ENCODE measurements around the gene FBXO36.
"Not testable (repeated sequence)": the region's sequence is repeated elsewhere in the genome, so short reads cannot be mapped to it uniquely, and the experiment has no call there.

FBXO36 gene

DNA sequence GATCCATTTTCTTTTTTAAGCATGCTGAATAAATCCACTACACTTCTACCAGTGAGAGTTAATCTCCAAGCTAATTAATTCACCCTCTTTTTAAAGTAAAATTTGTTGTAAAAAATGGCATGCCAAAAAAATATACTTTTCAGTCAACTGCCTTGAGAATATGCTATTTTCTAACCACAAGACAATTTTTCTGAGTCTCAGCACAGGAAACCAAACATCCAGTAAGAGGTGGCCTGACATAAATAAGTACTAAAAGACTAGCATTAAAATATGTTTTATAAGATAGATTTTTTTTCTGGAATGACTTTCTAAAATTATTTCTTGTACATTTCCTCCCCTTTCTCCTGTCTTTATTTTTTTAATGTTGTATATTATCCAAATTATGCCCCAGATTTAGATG lies 2.9 kb downstream of the FBXO36 start:
- no peak for TF ChIP-seq POLR2A (IDR thresholded peaks at IDR 0.05; ENCODE audit: low read depth, low read length)
- DNase-seq (ENCODE audit: insufficient read length, low spot score) (no peak), FAIRE-seq (no peak)

DNA sequence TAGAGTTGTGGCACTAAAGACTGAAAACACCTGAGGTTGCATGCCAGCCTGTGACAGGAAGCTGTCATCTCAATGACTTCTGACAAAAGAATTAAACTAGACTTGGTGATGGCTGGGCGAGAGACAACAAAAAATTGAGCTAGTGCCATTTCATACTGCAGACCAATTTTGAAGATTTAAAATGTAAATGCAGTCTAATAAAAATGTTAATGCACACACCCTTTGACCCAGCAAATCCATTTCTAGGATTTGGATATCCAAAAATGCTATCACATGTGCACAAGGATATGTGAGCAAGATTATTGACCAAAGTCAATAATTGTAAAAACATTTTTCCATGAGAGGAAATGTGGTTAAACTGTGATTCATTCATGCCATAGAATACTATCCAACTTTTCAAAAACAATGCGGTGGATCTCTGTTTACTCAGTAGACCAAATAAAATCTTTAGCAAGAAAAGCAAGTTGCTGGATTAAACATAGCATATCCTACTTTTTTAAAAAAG lies 5.6 kb downstream of the FBXO36 start:
- no peak for TF ChIP-seq POLR2A (IDR thresholded peaks at IDR 0.05; ENCODE audit: low read depth, low read length)

DNA sequence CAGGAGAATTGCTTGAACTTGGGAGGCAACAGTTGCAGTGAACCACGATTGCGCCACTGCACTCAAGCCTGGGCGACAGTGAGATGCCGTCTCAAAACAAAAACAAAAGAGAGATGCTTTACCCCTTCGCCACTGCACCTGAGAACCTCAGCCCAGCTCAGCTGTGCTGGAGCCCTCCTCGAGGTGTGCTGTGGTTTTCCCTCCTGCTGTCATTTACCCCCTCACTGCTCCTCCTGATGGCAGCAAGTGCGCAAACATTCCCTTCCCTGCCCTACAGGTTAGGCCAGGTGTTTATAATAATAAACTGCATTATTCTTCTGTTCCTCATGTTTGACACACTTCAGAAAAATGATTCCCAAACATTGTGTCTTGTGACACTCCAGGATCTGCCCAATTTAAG lies 8.4 kb downstream of the FBXO36 start:
- TF ChIP-seq POLR2A (IDR thresholded peaks at IDR 0.05; ENCODE audit: low read depth, low read length) = no peak
- FAIRE-seq = no peak
- DNase-seq (ENCODE audit: insufficient read length, low spot score) = no peak

More for the DNA sequence above, 5.6 kb downstream of the FBXO36 start:
- DNase-seq (ENCODE audit: insufficient read length, low spot score) = no peak
- FAIRE-seq = no peak

- TF ChIP-seq POLR2A (IDR thresholded peaks at IDR 0.05; ENCODE audit: low read depth, low read length) = no peak
- no peak for FAIRE-seq
Observed at GRCh38 chr2:229931241-229931640, 8.9 kb downstream of the FBXO36 start.

GRCh38 chr2:229937537-229937936 lies 15.2 kb downstream of the FBXO36 start:
- no peak for FAIRE-seq
- DNase-seq (ENCODE audit: insufficient read length, low spot score) = no peak
- TF ChIP-seq POLR2A (IDR thresholded peaks at IDR 0.05; ENCODE audit: low read depth, low read length) = no peak

More at GRCh38 chr2:229931241-229931640, 8.9 kb downstream of the FBXO36 start:
- DNase-seq (ENCODE audit: insufficient read length, low spot score) = no peak

DNA sequence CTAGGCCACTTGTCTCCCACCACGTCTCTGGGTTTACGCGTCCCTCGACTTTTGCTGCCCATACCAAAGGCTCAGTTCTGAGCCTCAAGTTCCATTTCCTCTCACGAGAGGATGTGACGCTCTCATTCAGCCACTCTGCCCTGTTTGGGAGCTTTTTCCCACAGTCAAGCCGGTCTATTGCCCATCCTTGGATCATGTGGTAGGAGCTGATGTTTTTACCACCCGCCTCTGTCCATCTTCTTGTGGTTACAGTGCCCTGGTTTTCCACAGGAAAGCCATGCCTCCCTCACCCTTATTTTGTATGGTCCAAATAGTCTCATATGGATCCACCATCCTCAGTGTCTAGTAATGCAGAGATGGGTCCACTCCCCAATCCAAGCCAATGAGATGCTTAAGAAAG lies 20.4 kb downstream of the FBXO36 start:
- no peak for FAIRE-seq
- DNase-seq (ENCODE audit: insufficient read length, low spot score) = no peak
- TF ChIP-seq POLR2A (IDR thresholded peaks at IDR 0.05; ENCODE audit: low read depth, low read length) = no peak

DNA sequence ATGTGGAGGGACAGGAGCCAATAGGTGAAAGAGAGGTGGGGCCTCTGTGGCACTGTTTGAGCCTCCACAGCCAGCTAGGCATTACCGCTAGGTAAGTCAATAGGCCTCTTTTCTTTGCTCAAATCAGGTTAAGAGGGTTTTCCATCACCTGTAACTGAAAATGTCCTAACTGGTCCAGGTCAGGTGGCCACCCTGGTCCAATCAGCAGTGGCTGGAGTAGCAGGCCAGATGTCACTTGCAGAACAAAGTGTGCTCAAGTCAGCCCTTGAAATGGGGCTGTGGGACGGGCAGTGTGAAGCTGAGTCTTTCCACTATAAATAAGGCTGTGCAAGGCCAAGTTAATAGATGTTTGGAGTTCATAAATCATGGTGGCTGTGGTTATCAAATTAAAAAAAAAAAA lies 20.9 kb downstream of the FBXO36 start:
- no peak for DNase-seq (ENCODE audit: insufficient read length, low spot score)
- no peak for TF ChIP-seq POLR2A (IDR thresholded peaks at IDR 0.05; ENCODE audit: low read depth, low read length)
- no peak for FAIRE-seq

DNA sequence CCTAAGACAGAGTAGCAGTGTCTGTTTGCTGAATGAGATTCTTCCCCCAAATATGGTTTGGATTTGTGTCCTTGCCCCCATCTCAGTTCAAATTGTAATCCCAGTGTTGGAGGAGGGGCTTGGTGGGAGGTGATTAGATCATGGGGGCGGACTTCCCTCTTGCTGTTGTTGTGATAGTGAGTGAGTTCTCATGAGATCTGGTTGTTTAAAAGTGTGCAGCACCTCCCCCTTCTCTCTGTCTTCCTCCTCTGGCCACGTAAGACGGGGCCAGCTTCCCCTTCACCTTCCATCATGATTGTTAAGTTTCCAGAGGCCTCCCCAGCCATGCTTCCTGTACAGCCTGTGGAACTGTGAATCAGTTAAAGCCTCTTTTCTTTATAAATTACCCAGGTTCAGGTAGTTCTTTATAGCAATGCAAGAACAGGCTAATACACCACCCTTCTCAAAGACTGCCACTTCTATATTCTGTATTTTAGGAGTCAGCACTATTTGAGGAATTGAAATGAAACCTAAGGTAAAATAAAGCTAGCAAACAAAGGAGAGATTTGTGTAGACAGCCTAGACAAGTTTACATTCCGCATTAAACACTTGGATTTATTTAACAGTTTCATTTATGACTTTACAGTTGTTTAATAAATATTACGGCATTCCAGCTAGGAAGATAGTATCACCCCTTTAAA lies 21.6 kb downstream of the FBXO36 start:
- DNase-seq (ENCODE audit: insufficient read length, low spot score) = no peak
- TF ChIP-seq POLR2A (IDR thresholded peaks at IDR 0.05; ENCODE audit: low read depth, low read length) = no peak
- no peak for FAIRE-seq

DNA sequence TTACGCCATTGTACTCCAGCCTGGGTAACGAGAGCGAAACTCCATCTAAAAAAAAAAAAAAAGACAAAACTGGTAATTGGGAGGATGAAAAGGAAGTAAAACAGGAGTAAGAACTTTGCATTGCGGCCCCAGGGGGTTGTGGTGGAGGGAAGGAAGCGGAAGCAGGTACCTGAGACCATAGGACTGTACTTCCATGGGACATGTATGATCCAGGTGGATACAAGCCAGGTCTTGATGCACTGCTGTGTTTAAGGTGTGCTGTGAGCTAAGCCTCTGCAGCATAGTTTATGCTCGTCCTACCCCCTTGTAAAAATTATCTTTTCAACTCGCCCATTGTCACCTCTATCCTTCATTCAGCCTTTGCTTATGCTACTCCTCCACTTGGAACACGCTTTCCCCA lies 23.7 kb downstream of the FBXO36 start:
- DNase-seq (ENCODE audit: insufficient read length, low spot score) (no peak), FAIRE-seq (no peak)
- no peak for TF ChIP-seq POLR2A (IDR thresholded peaks at IDR 0.05; ENCODE audit: low read depth, low read length)

- no peak for FAIRE-seq
- no peak for TF ChIP-seq POLR2A (IDR thresholded peaks at IDR 0.05; ENCODE audit: low read depth, low read length)
- no peak for DNase-seq (ENCODE audit: insufficient read length, low spot score)
Observed at GRCh38 chr2:229947544-229947943, 25.2 kb downstream of the FBXO36 start.

- FAIRE-seq (no peak), DNase-seq (ENCODE audit: insufficient read length, low spot score) (no peak)
- TF ChIP-seq POLR2A (IDR thresholded peaks at IDR 0.05; ENCODE audit: low read depth, low read length) = no peak
Observed at GRCh38 chr2:229952256-229952835, 30.0 kb downstream of the FBXO36 start.

DNA sequence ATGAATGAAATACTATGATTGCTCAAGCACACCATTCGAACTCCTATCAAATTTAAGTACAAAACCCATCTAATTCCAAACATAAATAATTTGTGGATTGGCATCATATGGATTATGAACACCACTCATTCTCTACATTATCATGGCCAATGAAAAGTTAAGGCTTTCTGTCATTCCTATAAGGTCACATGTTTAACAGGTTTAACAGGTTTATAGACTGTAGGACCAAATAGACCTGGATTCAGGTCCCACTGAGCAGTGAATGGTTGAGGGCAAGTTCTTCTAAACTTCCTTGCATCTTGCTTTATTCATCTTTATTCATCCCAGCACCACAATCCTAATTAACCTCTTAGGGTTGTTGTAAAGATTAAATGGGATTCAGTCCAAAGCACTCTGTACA lies 33.4 kb downstream of the FBXO36 start:
- no peak for DNase-seq (ENCODE audit: insufficient read length, low spot score)
- no peak for FAIRE-seq
- TF ChIP-seq POLR2A (IDR thresholded peaks at IDR 0.05; ENCODE audit: low read depth, low read length) = no peak

GRCh38 chr2:229956491-229956890 lies 34.2 kb downstream of the FBXO36 start:
- DNase-seq (ENCODE audit: insufficient read length, low spot score) (no peak), FAIRE-seq (no peak)
- no peak for TF ChIP-seq POLR2A (IDR thresholded peaks at IDR 0.05; ENCODE audit: low read depth, low read length)

GRCh38 chr2:229963596-229963995 lies 41.3 kb downstream of the FBXO36 start:
- not testable (repeated sequence) for FAIRE-seq; DNase-seq (ENCODE audit: insufficient read length, low spot score)

DNA sequence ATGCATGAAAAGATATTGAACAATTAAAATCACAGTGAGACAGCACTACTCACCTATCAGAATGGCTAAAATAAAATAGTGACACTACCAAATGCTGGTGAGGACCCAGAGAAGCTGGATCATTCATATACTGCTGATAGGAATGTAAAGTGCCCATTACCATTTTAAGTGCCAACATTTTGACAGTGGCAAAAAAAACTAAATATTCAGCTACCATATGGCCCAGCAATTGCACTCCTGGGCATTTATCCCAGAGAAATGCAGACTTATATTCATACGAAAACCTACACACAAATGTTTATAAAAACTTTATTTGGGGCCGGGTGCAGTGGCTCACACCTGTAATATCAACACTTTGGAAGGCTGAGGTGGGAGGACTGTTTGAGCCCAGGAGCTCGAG lies 47.6 kb downstream of the FBXO36 start:
- no peak for TF ChIP-seq POLR2A (IDR thresholded peaks at IDR 0.05; ENCODE audit: low read depth, low read length)
- DNase-seq (ENCODE audit: insufficient read length, low spot score) (no peak), FAIRE-seq (no peak)
